Peyer's patch (tissue), 4 donors: ENCODE measurements around the gene DPEP2.

ENCODE experiments used
- CTCF ChIP-seq, 6 experiments: fragments of 450-650 bp in 4 of 6; fragments of 200-600 bp in 2 of 6; sonication (generic) in 1 of 6; IDR thresholded peaks; one replicate each; pipeline ENCODE4 v1.5.1; 2017 to 2019; ENCODE audit warnings: antibody characterized with exemption in 6 of 6, mild to moderate bottlenecking in 3 of 6, moderate library complexity in 1 of 6
- POLR2A ChIP-seq, 2 donors: fragments of 450-650 bp; IDR thresholded peaks; one replicate each; pipeline ENCODE4 v1.5.1; 2017; ENCODE audit warnings: antibody characterized with exemption in 2 of 2, mild to moderate bottlenecking in 2 of 2, moderate library complexity in 2 of 2

- TF ChIP-seq POLR2A (IDR thresholded peaks at IDR 0.05) (no peak), CTCF (IDR thresholded peaks at IDR 0.05) (no peak)
These were observed 33.8 kb upstream of the DPEP2 start for GRCh38 chr16:68033101-68033500.
